ENCODE measurements around the gene CD44. TPM values are rescaled to one million over a fixed set of nuclear protein-coding genes. Genes with fewer than 3 reads are reported as not detected.

The CD44 gene
- total RNA-seq, 1 donor: 647 TPM

DNA sequence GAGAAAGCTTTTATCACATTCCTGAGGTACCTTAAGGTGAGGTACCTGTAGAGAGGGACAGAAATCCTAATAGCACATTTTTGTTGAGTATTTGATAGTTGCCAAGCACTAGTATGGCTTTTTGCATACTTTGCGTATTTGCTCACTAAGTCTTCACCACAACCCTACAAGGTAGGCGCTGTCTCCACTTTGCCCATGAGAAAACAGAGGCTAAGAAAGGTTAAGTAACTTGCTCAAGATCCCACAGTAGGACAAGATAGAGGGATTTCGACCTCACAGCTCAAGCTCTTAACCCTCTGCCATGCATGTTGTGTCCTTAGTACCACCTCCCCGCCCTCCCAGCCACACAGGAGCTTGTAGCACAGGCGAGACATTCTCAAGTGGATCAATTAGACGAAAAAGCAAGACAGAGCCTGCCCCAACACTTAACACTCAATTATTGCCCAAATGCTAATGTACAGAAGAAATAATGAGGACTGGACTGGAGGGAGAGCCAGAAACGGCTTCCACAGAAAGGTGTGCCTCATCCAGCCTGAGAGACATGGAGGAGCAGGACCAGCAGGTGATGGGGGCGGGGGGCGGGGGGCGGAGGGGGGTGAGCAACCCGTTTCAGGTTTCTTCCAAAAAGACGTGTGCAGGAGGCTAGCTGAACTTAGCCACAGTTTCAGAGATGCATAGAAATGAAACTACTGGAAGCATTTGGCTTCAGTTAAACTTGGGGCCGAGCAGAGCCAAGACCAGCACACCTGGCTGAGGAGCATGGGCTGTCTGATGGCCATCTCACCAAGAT lies 26.7 kb upstream of the CD44 start:
- no peak for DNase-seq (ENCODE audit: low read depth)
- no peak overlapping the region for H3K4me3 ChIP-seq (ENCODE audit: low read depth, low read length)
- TF ChIP-seq, protein P1, sequence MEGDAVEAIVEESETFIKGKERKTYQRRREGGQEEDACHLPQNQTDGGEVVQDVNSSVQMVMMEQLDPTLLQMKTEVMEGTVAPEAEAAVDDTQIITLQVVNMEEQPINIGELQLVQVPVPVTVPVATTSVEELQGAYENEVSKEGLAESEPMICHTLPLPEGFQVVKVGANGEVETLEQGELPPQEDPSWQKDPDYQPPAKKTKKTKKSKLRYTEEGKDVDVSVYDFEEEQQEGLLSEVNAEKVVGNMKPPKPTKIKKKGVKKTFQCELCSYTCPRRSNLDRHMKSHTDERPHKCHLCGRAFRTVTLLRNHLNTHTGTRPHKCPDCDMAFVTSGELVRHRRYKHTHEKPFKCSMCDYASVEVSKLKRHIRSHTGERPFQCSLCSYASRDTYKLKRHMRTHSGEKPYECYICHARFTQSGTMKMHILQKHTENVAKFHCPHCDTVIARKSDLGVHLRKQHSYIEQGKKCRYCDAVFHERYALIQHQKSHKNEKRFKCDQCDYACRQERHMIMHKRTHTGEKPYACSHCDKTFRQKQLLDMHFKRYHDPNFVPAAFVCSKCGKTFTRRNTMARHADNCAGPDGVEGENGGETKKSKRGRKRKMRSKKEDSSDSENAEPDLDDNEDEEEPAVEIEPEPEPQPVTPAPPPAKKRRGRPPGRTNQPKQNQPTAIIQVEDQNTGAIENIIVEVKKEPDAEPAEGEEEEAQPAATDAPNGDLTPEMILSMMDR (IDR thresholded peaks at IDR 0.05; ENCODE audit: insufficient read depth, low read depth, low read length): no peak

- TF ChIP-seq, protein P1 (IDR thresholded peaks at IDR 0.05; ENCODE audit: insufficient read depth, low read depth, low read length): no peak
- DNase-seq (ENCODE audit: low read depth): no peak
- no peak overlapping the region for H3K4me3 ChIP-seq (ENCODE audit: low read depth, low read length)
Measured at GRCh38 chr11:35112846-35113105, 26.2 kb upstream of the CD44 start.

DNA sequence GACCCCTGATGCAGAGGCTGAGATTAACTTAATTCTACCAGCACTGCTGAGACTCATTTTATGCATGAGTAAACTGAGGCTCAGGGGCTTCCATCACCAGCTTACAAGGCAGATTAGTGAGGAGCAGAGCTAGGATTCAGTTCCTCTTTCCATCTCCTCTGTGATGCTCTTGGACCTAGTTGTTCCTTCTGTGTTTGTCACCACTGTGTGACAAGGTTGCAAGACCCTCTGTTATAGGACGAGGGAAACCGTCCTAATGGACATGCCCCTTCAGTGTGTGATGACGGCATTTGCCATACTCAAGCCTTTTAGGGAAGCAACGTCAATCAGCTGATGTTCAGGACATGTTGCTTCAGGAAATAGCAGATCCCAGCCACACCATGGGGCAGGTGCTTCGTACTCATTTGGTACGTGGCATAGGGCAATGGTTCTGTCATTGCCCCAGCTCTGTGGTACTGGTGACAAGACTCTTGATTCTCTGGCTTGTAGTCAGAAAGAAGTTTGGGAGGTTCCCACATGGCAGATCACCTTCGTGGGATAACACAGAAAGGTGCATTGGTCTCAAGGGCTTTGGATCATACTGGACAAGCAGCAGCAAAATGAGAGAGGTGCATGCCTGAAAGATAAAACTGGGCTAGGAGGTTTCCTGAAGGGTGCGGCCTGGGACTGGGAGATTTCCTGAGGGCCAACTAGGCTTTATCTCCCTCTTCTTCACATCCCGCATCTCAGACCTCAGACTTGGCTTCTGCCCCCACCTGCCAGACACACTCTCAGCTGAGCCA lies 23.9 kb upstream of the CD44 start:
- TF ChIP-seq, protein P1 (IDR thresholded peaks at IDR 0.05; ENCODE audit: insufficient read depth, low read depth, low read length): no peak
- H3K4me3 ChIP-seq (ENCODE audit: low read depth, low read length): no peak overlapping the region
- no peak for DNase-seq (ENCODE audit: low read depth)

DNA sequence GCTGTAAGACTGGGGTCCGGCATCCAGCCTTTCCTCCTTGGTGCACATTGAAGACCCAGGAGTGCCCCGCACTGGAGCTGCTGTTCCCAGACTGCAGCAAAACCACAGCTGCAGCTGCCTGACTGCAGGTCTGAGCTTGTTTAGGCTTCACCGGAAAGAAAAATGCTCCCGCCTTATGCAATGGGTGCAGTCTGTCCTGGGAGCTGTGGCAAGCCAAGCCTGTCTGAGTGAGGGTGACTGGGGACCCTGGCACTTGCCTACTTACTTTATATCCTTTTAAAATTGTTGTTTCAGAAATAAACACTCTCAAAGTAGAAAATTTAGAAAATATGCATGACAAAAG lies 23.3 kb upstream of the CD44 start:
- TF ChIP-seq, protein P1 (IDR thresholded peaks at IDR 0.05; ENCODE audit: insufficient read depth, low read depth, low read length): no peak
- DNase-seq (ENCODE audit: low read depth): peak; percentile 55
- H3K4me3 ChIP-seq (ENCODE audit: low read depth, low read length): no peak overlapping the region

GRCh38 chr11:35116245-35116644 lies 22.7 kb upstream of the CD44 start:
- TF ChIP-seq, protein P1 (IDR thresholded peaks at IDR 0.05; ENCODE audit: insufficient read depth, low read depth, low read length): no peak
- no peak for DNase-seq (ENCODE audit: low read depth)
- no peak overlapping the region for H3K4me3 ChIP-seq (ENCODE audit: low read depth, low read length)

- peak; percentile 85 for DNase-seq (ENCODE audit: low read depth)
- no peak overlapping the region for H3K4me3 ChIP-seq (ENCODE audit: low read depth, low read length)
- TF ChIP-seq, protein P1 (IDR thresholded peaks at IDR 0.05; ENCODE audit: insufficient read depth, low read depth, low read length): no peak
Measured at GRCh38 chr11:35116762-35117640, 22.0 kb upstream of the CD44 start.

Measured in fibroblast of villous mesenchyme (primary cell).